HPDE6-E6E7 (cell line): Measurements from ENCODE around the gene SF3B1.

Experiments used
- DNase-seq: peaks from one replicate; pipeline ENCODE4 v3.0.0; 2011; ENCODE audit warnings: missing footprints; ENCODE audit errors: extremely low spot score

Gene SF3B1

DNA sequence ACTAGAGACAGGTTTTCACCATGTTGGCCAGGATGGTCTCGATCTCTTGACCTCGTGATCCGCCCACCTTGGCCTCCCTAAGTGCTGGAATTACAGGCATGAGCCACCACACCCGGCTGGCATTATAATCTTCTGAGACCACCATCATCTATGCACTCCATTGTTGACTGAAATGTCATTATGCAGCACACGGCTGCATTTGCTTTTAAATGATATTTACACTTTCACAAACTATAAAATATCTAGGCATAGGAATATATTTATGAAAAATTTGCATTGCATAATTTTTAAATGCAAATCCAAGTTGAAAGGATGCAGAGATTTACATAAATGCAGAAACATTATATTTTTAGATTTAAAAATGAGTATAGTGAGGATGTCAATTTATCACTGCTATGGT lies 94.2 kb downstream of the SF3B1 start:
- no peak for DNase-seq
